K562 (cell line): ENCODE data around the gene DDX5. TPM values are rescaled to one million over a fixed set of nuclear protein-coding genes. Genes with fewer than 3 reads are reported as not detected.

ENCODE experiments used
- EHMT2 ChIP-seq: fragments of 450-650 bp; IDR thresholded peaks from 2 replicates; pipeline ENCODE4 v1.6.1; 2018; ENCODE audit warnings: antibody characterized with exemption
- FOXK1 ChIP-seq: sonication (generic); formaldehyde crosslinking; IDR thresholded peaks from 2 replicates; pipeline ENCODE4 v1.8.0; 2022; ENCODE audit warnings: missing genetic modification reagents, mild to moderate bottlenecking, borderline replicate concordance
- FOXK2 ChIP-seq, 2 experiments: fragments of 450-650 bp; IDR thresholded peaks in 1 of 2; conservative IDR thresholded peaks in 1 of 2; 2 replicates each; pipeline ENCODE4 v1.6.1; 2016; ENCODE audit warnings: low read depth in 2 of 2, mild to moderate bottlenecking in 1 of 2
- GTF3C2 ChIP-seq: IDR thresholded peaks from 3 replicates; pipeline ENCODE4 v1.6.1; 2011; ENCODE audit warnings: borderline replicate concordance, mild to moderate bottlenecking, moderate library complexity; ENCODE audit not compliant: insufficient read length; ENCODE audit errors: extremely low read depth
- HNRNPL ChIP-seq: fragments of 200-400 bp; formaldehyde crosslinking; IDR thresholded peaks from 2 replicates; pipeline ENCODE4 v1.6.1; 2017; ENCODE audit warnings: low read depth, mild to moderate bottlenecking, low read length
- MTA2 ChIP-seq: fragments of 450-650 bp; IDR thresholded peaks from 2 replicates; pipeline ENCODE4 v1.6.1; 2016; ENCODE audit warnings: low read depth
- PURB ChIP-seq: sonication (generic); formaldehyde crosslinking; IDR thresholded peaks from 2 replicates; pipeline ENCODE4 v1.9.0; 2021; ENCODE audit warnings: low read depth, mild to moderate bottlenecking, missing genetic modification reagents
- RBM25 ChIP-seq: fragments of 200-400 bp; formaldehyde crosslinking; IDR thresholded peaks from 2 replicates; pipeline ENCODE4 v1.6.1; 2018; ENCODE audit warnings: low read length, low read depth, moderate library complexity; ENCODE audit not compliant: severe bottlenecking
- SREBF2 ChIP-seq: sonication (generic); formaldehyde crosslinking; IDR thresholded peaks from 2 replicates; pipeline ENCODE4 v1.4.0; 2020; ENCODE audit warnings: mild to moderate bottlenecking, missing genetic modification reagents
- STAT6 ChIP-seq: sonication (generic); formaldehyde crosslinking; IDR thresholded peaks from 2 replicates; pipeline ENCODE4 v1.8.1; 2023; ENCODE audit warnings: mild to moderate bottlenecking, missing genetic modification reagents
- ZBTB43 ChIP-seq: sonication (generic); formaldehyde crosslinking; IDR thresholded peaks from 2 replicates; pipeline ENCODE4 v1.8.0; 2023; ENCODE audit warnings: mild to moderate bottlenecking, missing genetic modification reagents
- ZBTB5 ChIP-seq: fragments of 450-650 bp; IDR thresholded peaks from 2 replicates; pipeline ENCODE4 v1.6.1; 2017; ENCODE audit warnings: antibody characterized with exemption
- ZNF76 ChIP-seq: fragments of 250-450 bp; sonication (Bioruptor Pico); IDR thresholded peaks from 2 replicates; pipeline ENCODE4 v1.4.0; 2020; ENCODE audit warnings: mild to moderate bottlenecking, moderate library complexity, borderline replicate concordance
- polyA plus RNA-seq, 8 experiments: library from polyadenylated mRNA; depleted of rRNA in 4 of 8; stranded (reverse) in 5 of 8; unstranded in 3 of 8; fragments of >200 nt; fragmentation: Nextera tagmentation in 2 of 8; fragmentation: Illumina TruSeq in 1 of 8; extraction: Ambion mirVana in 2 of 8; extraction: Trizol in 1 of 8; gene quantifications; 2 replicates each; pipeline versions ENCODE4 v1.2.1 to v1.2.3, GENCODE V29; 2011 to 2014; ENCODE audit warnings: inconsistent platforms in 1 of 8, missing spikeins in 1 of 8
- total RNA-seq, 7 experiments: library from RNA; depleted of rRNA in 6 of 7; stranded (reverse); fragments of >200 nt in 6 of 7; fragmentation: Illumina TruSeq in 2 of 7; extraction: Trizol in 2 of 7; gene quantifications; 2 replicates each; pipeline versions ENCODE4 v1.2.1 to v1.2.3, GENCODE V29; 2011 to 2021; ENCODE audit warnings: low replicate concordance in 1 of 7

The DDX5 gene
- total and polyA plus RNA-seq, 9 of the 15 experiments (the other 6 are each of a cell fraction or from before 2014, with no cell fraction given): 306 to 1,639 (median 604) TPM

- TF ChIP-seq ZBTB43 (no peak), SREBF2 (CRISPR knock-in tag) (no peak), RBM25 (no peak), FOXK1 (CRISPR knock-in tag) (no peak), HNRNPL (no peak), PURB (CRISPR knock-in tag) (no peak), GTF3C2 (no peak), MTA2 (peak; percentile 88), EHMT2 (no peak), ZNF76 (CRISPR knock-in tag) (no peak), FOXK2 (conservative IDR thresholded peaks at IDR 0.05 in 1 of 2, IDR thresholded peaks at IDR 0.05 in 1 of 2; ENCODE audit: low read depth in 2 of 2) (no peak), ZBTB5 (no peak), STAT6 (CRISPR knock-in tag) (no peak)
Measured at GRCh38 chr17:64533784-64534183, 27.7 kb upstream of the DDX5 start (continued).
